Upper lobe of left lung (tissue), 6 donors: Measurements from ENCODE around the gene MAP3K9. TPM values are rescaled to one million over a fixed set of nuclear protein-coding genes. Genes with fewer than 3 reads are reported as not detected.

ENCODE experiments used
- ATAC-seq, 2 donors: fragments of 200-7000 bp; cut with Tn5 transposase; one replicate each; pipeline ENCODE4 v1.9.1; 2022; ENCODE audit warnings: mild to moderate bottlenecking in 2 of 2, moderate library complexity in 2 of 2; ENCODE audit not compliant: low FRiP score in 2 of 2
- DNase-seq, 2 donors: peaks; one replicate each; pipeline ENCODE4 v3.0.0-alpha.2; 2019 to 2020
- H3K27ac ChIP-seq, 4 donors: fragments of 200-600 bp; sonication (generic); one replicate each; pipeline ENCODE4 v1.5.1; 2016 to 2019
- H3K27me3 ChIP-seq, 4 donors: fragments of 200-600 bp; sonication (generic); one replicate each; pipeline ENCODE4 v1.5.1; 2017 to 2019
- H3K36me3 ChIP-seq, 4 donors: fragments of 200-600 bp; sonication (generic); one replicate each; pipeline ENCODE4 v1.5.1; 2016 to 2019
- H3K4me1 ChIP-seq, 4 donors: fragments of 200-600 bp; sonication (generic); one replicate each; pipeline ENCODE4 v1.5.1; 2018 to 2019
- H3K4me3 ChIP-seq, 4 donors: fragments of 200-600 bp; sonication (generic); one replicate each; pipeline ENCODE4 v1.5.1; 2017 to 2019; ENCODE audit warnings: mild to moderate bottlenecking in 2 of 4, moderate library complexity in 1 of 4
- H3K9me3 ChIP-seq, 4 donors: fragments of 200-600 bp; sonication (generic); one replicate each; pipeline ENCODE4 v1.5.1; 2018 to 2019
- CTCF ChIP-seq, 6 experiments: fragments of 450-650 bp in 4 of 6; fragments of 200-600 bp in 2 of 6; sonication (generic) in 2 of 6; IDR thresholded peaks; one replicate each; pipeline ENCODE4 v1.5.1; 2016 to 2019; ENCODE audit warnings: antibody characterized with exemption in 6 of 6
- EP300 ChIP-seq, 4 donors: sonication (generic); formaldehyde crosslinking; IDR thresholded peaks; one replicate each; pipeline ENCODE4 v1.5.1; 2017; ENCODE audit warnings: antibody characterized with exemption in 4 of 4, control low read depth in 2 of 4
- POLR2A ChIP-seq, 4 donors: fragments of 450-650 bp; IDR thresholded peaks; one replicate each; pipeline ENCODE4 v1.5.1; 2016 to 2017; ENCODE audit warnings: antibody characterized with exemption in 4 of 4, mild to moderate bottlenecking in 2 of 4
- POLR2AphosphoS5 ChIP-seq, 2 donors: sonication (generic); formaldehyde crosslinking; IDR thresholded peaks; one replicate each; pipeline ENCODE4 v1.5.1; 2017; ENCODE audit warnings: antibody characterized with exemption in 2 of 2
- WGBS, 2 donors: methylation state at CpG; one replicate each; pipeline ENCODE4 v1.1.5; 2017 to 2018; 5-methylcytosine and 5-hydroxymethylcytosine counted together
- total RNA-seq, 6 donors: library from RNA; depleted of rRNA in 4 of 6; stranded (reverse); fragments of >200 nt in 4 of 6; gene quantifications; one replicate each; pipeline versions ENCODE4 v1.1.0 to v1.2.1, GENCODE V29; 2016 to 2021
- donor health status: DM: no; HTN: no; CAD: no; lungs with moderate emphysema.
- donor health status: DM: no; HTN: yes; CAD: no; lungs with severe emphysema.

MAP3K9 gene
- total RNA-seq, 6 donors from 2014 or later, result 7.6 to 14.5 (median 11.2) TPM

- Histone ChIP-seq H3K9me3 (no peaks in the 10 kb centered on the region), H3K4me3 (no peak overlapping the region), H3K36me3 (no peaks in the 10 kb centered on the region), H3K27ac (no peak overlapping the region), H3K27me3 (no peaks in the 10 kb centered on the region), H3K4me1 (peaks cover 0 to 7% (median 0%) of the 10 kb centered on the region in 4 donors)
- ATAC-seq (no peak), DNase-seq (no peak)
- no peak for TF ChIP-seq POLR2A (IDR thresholded peaks at IDR 0.05)
- TF ChIP-seq POLR2AphosphoS5 (IDR thresholded peaks at IDR 0.05), result no peak
- no peak for TF ChIP-seq CTCF (IDR thresholded peaks at IDR 0.05)
- no peak for TF ChIP-seq EP300 (IDR thresholded peaks at IDR 0.05)
- 92 to 94% methylated on average over 7 of the region's 7 CpGs for WGBS, 2 donors
Observed at GRCh38 chr14:70791971-70792370, 17.3 kb downstream of the MAP3K9 start.

- no peaks in the 10 kb centered on the region for H3K36me3 ChIP-seq
- ATAC-seq (no peak), DNase-seq (no peak)
- WGBS, 2 donors, result 74 to 76% methylated on average over 2 to 4 of the region's 4 CpGs
- no peaks in the 10 kb centered on the region for H3K9me3 ChIP-seq
- no peak overlapping the region for H3K27ac ChIP-seq
- no peak overlapping the region for H3K4me3 ChIP-seq
- peaks cover 0 to 7% (median 0%) of the 10 kb centered on the region in 4 donors for H3K4me1 ChIP-seq
- H3K27me3 ChIP-seq, result no peaks in the 10 kb centered on the region
- TF ChIP-seq POLR2A (IDR thresholded peaks at IDR 0.05) (no peak), EP300 (IDR thresholded peaks at IDR 0.05) (no peak), CTCF (IDR thresholded peaks at IDR 0.05) (no peak), POLR2AphosphoS5 (IDR thresholded peaks at IDR 0.05) (no peak)
Observed at GRCh38 chr14:70789961-70790360, 19.4 kb downstream of the MAP3K9 start.

GRCh38 chr14:70789361-70789760, 20.0 kb downstream of the MAP3K9 start:
- Histone ChIP-seq H3K27ac (no peak overlapping the region), H3K4me1 (peaks cover 0 to 7% (median 0%) of the 10 kb centered on the region in 4 donors), H3K4me3 (no peak overlapping the region), H3K9me3 (no peaks in the 10 kb centered on the region), H3K36me3 (no peaks in the 10 kb centered on the region), H3K27me3 (no peaks in the 10 kb centered on the region)
- WGBS, 2 donors, result 19 to 28% methylated on average over 4 of the region's 4 CpGs
- no peak for TF ChIP-seq EP300 (IDR thresholded peaks at IDR 0.05)
- no peak for TF ChIP-seq POLR2A (IDR thresholded peaks at IDR 0.05)
- no peak for TF ChIP-seq POLR2AphosphoS5 (IDR thresholded peaks at IDR 0.05)
- TF ChIP-seq CTCF (IDR thresholded peaks at IDR 0.05), result no peak
- DNase-seq (peak in 1 of 2 donors; percentile 68), ATAC-seq (no peak)

- H3K27me3 ChIP-seq, result no peaks in the 10 kb centered on the region
Observed at GRCh38 chr14:70788898-70789297, 20.4 kb downstream of the MAP3K9 start.

More at GRCh38 chr14:70788898-70789297, 20.4 kb downstream of the MAP3K9 start:
- Histone ChIP-seq H3K4me1 (peaks cover 0 to 7% (median 0%) of the 10 kb centered on the region in 4 donors), H3K4me3 (no peak overlapping the region), H3K27ac (no peak overlapping the region), H3K9me3 (no peaks in the 10 kb centered on the region), H3K36me3 (no peaks in the 10 kb centered on the region)
- no peak for ATAC-seq
- DNase-seq, result no peak
- TF ChIP-seq POLR2A (IDR thresholded peaks at IDR 0.05) (no peak), POLR2AphosphoS5 (IDR thresholded peaks at IDR 0.05) (no peak), EP300 (IDR thresholded peaks at IDR 0.05) (no peak), CTCF (IDR thresholded peaks at IDR 0.05) (no peak)
- 63 to 72% methylated on average over 6 of the region's 6 CpGs for WGBS, 2 donors
